Body of pancreas (tissue), 4 donors: ENCODE results near the gene CASP4. TPM values are rescaled to one million over a fixed set of nuclear protein-coding genes. Genes with fewer than 3 reads are reported as not detected.

Experiments used
- ATAC-seq: fragments of 150-250 bp; one replicate; pipeline ENCODE4 v1.9.1; 2016
- DNase-seq, 4 donors: peaks; one replicate each; pipeline ENCODE4 v3.0.0-alpha.2; 2019
- H3K27ac ChIP-seq, 4 donors: fragments of 200-600 bp; sonication (generic); 1 replicate in 3 of 4; 2 replicates in 1 of 4; pipeline versions ENCODE4 v1.5.1 to v1.6.1; 2016 to 2019; ENCODE audit warnings: mild to moderate bottlenecking in 1 of 4, mixed read lengths in 1 of 4, moderate library complexity in 1 of 4
- H3K27me3 ChIP-seq, 2 donors: fragments of 200-600 bp; sonication (generic); one replicate each; pipeline ENCODE4 v1.6.0; 2016; ENCODE audit warnings: mild to moderate bottlenecking in 1 of 2
- H3K36me3 ChIP-seq, 2 donors: fragments of 200-600 bp; sonication (generic); replicated peaks in 1 of 2; 2 replicates each; pipeline ENCODE4 v1.5.1; 2016; ENCODE audit warnings: low read depth in 2 of 2; ENCODE audit not compliant: insufficient read depth in 1 of 2
- H3K4me1 ChIP-seq: fragments of 200-600 bp; sonication (generic); one replicate; pipeline ENCODE4 v1.6.0; 2016
- H3K4me3 ChIP-seq, 2 donors: fragments of 200-600 bp; sonication (generic); 1 replicate in 1 of 2; 2 replicates in 1 of 2; pipeline ENCODE4 v1.5.1; 2016 to 2019
- H3K9me3 ChIP-seq, 3 donors: fragments of 200-600 bp; sonication (generic); 1 replicate in 2 of 3; 2 replicates in 1 of 3; pipeline ENCODE4 v1.5.1; 2016
- POLR2A ChIP-seq, 3 donors: fragments of 450-650 bp; IDR thresholded peaks; one replicate each; pipeline ENCODE4 v1.6.1; 2016; ENCODE audit warnings: antibody characterized with exemption in 3 of 3, mild to moderate bottlenecking in 2 of 3
- WGBS, 2 donors: methylation state at CpG; one replicate each; pipeline ENCODE4 v1.1.5; 2017; 5-methylcytosine and 5-hydroxymethylcytosine counted together
- intact Hi-C: fragments of 100-400 bp; cut with DNase I; formaldehyde crosslinking; loops from one replicate; pipeline ENCODE4 v1.15.1; 2023
- total RNA-seq, 2 donors: library from RNA; depleted of rRNA; stranded (reverse); fragments of >200 nt; gene quantifications; one replicate each; pipeline ENCODE4 v1.1.0, GENCODE V29; 2016
- TF ChIP-seq, protein P1 (sequence below), 7 experiments: fragments of 450-650 bp in 4 of 7; fragments of 200-600 bp in 3 of 7; sonication (generic) in 3 of 7; IDR thresholded peaks; one replicate each; pipeline ENCODE4 v1.5.1; 2016 to 2019; ENCODE audit warnings: antibody characterized with exemption in 7 of 7

The CASP4 gene
- total RNA-seq, 2 donors from 2014 or later, result 39.9 to 61.0 TPM

GRCh38 chr11:104926771-104927611 is 41.4 kb downstream of the CASP4 start:
- intact Hi-C loops, result no loop called here
- H3K27me3 ChIP-seq, result no peaks in the 10 kb centered on the region
- H3K27ac ChIP-seq, result no peak overlapping the region
- ATAC-seq, result no peak
- H3K9me3 ChIP-seq, result peaks cover 0 to 6% (median 0%) of the 10 kb centered on the region in 3 donors
- no peak for DNase-seq
- no peaks in the 10 kb centered on the region for H3K36me3 ChIP-seq
- H3K4me3 ChIP-seq, result no peak overlapping the region
- 71 to 85% methylated on average over 6 to 8 of the region's 9 CpGs for WGBS, 2 donors
- H3K4me1 ChIP-seq, result no peaks in the 10 kb centered on the region
- TF ChIP-seq, protein P1, sequence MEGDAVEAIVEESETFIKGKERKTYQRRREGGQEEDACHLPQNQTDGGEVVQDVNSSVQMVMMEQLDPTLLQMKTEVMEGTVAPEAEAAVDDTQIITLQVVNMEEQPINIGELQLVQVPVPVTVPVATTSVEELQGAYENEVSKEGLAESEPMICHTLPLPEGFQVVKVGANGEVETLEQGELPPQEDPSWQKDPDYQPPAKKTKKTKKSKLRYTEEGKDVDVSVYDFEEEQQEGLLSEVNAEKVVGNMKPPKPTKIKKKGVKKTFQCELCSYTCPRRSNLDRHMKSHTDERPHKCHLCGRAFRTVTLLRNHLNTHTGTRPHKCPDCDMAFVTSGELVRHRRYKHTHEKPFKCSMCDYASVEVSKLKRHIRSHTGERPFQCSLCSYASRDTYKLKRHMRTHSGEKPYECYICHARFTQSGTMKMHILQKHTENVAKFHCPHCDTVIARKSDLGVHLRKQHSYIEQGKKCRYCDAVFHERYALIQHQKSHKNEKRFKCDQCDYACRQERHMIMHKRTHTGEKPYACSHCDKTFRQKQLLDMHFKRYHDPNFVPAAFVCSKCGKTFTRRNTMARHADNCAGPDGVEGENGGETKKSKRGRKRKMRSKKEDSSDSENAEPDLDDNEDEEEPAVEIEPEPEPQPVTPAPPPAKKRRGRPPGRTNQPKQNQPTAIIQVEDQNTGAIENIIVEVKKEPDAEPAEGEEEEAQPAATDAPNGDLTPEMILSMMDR (IDR thresholded peaks at IDR 0.05), result no peak
- no peak for TF ChIP-seq POLR2A (IDR thresholded peaks at IDR 0.05)

DNA sequence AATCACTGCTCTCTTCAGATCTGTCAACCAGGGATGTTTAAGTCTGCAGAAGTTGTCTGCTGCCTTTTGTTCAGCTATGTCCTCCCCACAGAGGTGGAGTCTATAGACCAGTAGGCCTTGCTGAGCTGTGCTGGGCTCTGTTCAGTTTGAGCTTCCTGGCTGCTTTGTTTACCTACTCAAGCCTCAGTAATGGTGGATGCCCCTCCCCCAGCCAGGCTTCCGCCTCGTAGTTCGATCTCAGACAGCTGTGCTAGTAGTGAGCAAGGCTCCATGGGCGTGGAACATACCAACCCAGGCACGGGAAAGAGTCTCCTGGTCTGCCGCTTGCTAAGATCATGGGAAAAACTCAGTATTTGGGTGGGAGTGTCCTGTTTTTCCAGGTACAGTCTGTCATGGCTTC is 42.5 kb downstream of the CASP4 start:
- WGBS, 2 donors, result 87 to 91% methylated on average over 6 of the region's 6 CpGs
- H3K4me3 ChIP-seq, result no peak overlapping the region
- no peak for TF ChIP-seq POLR2A (IDR thresholded peaks at IDR 0.05)
- TF ChIP-seq, protein P1 (IDR thresholded peaks at IDR 0.05), result no peak
- no peaks in the 10 kb centered on the region for H3K27me3 ChIP-seq
- DNase-seq (no peak), ATAC-seq (no peak)
- no peaks in the 10 kb centered on the region for H3K36me3 ChIP-seq
- H3K4me1 ChIP-seq, result no peaks in the 10 kb centered on the region
- H3K9me3 ChIP-seq, result peaks cover 0 to 6% (median 0%) of the 10 kb centered on the region in 3 donors
- intact Hi-C loops, result no loop called here
- H3K27ac ChIP-seq, result no peak overlapping the region

DNA sequence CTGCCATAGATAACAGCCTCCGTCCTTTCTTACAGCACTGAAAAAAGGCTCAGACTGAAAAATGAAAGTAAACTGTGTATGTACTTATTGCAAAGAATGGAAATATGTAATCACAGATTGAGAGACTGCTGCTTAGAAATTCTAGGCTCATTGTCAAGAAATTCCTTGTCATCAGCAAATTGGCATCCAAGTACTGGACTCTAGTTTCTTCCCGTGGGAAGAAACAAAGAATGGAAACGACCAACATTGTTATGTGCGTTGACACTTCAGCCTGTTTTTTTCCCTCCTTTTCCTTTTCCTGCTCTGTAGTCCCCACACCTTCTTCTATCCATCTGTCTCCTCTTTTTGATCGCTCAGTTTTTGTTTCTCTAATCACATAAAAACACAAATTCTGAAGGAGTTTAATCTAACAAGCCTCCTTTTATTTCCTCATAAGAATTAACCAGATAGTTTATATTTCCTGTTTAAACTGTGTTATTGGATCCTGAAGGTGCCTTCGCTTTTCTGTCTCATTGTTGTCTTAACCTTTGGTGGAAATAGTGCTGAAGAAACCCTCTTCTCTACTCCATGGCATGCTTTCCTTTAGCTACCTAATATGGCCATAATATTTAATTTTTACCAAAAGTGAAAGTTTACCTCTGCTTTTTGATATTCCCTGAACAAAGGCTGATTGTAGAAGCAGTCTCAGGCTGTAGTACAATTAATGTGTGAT is 50.1 kb downstream of the CASP4 start:
- Histone ChIP-seq H3K27me3 (no peaks in the 10 kb centered on the region), H3K9me3 (no peaks in the 10 kb centered on the region), H3K27ac (peak overlapping the region in 3 of 4 donors; percentile 42 to 55 (median 51)), H3K36me3 (no peaks in the 10 kb centered on the region), H3K4me3 (peak overlapping the region in 1 of 2 donors; percentile 15), H3K4me1 (peaks cover 9% of the 10 kb centered on the region)
- no peak for TF ChIP-seq POLR2A (IDR thresholded peaks at IDR 0.05)
- TF ChIP-seq, protein P1 (IDR thresholded peaks at IDR 0.05), result no peak
- WGBS, 2 donors, result 16 to 23% methylated on average over 6 of the region's 6 CpGs
- peak; percentile 78 for ATAC-seq
- no peak for DNase-seq
- intact Hi-C loops, result no loop called here

GRCh38 chr11:104917271-104918112 is 50.9 kb downstream of the CASP4 start:
- ATAC-seq, result peak; percentile 38
- peaks cover 9% of the 10 kb centered on the region for H3K4me1 ChIP-seq
- WGBS, 2 donors, result 32 to 33% methylated on average over 3 to 4 of the region's 4 CpGs

More at GRCh38 chr11:104917271-104918112, 50.9 kb downstream of the CASP4 start:
- no peaks in the 10 kb centered on the region for H3K9me3 ChIP-seq
- no peaks in the 10 kb centered on the region for H3K27me3 ChIP-seq
- H3K27ac ChIP-seq, result peak overlapping the region in 3 of 4 donors; percentile 42 to 55 (median 51)
- DNase-seq, result no peak
- peak overlapping the region in 1 of 2 donors; percentile 15 for H3K4me3 ChIP-seq
- TF ChIP-seq, protein P1 (IDR thresholded peaks at IDR 0.05), result no peak
- TF ChIP-seq POLR2A (IDR thresholded peaks at IDR 0.05), result no peak
- no peaks in the 10 kb centered on the region for H3K36me3 ChIP-seq
- intact Hi-C loops, result no loop called here
